Fibroblast of skin of left quadriceps (primary cell): ENCODE results near the gene CDC5L.

Experiments used
- DNase-seq, 2 experiments: peaks; one replicate each; pipeline ENCODE4 v3.0.0-alpha.2; 2013; ENCODE audit warnings: low read depth in 2 of 2

CDC5L gene

DNA sequence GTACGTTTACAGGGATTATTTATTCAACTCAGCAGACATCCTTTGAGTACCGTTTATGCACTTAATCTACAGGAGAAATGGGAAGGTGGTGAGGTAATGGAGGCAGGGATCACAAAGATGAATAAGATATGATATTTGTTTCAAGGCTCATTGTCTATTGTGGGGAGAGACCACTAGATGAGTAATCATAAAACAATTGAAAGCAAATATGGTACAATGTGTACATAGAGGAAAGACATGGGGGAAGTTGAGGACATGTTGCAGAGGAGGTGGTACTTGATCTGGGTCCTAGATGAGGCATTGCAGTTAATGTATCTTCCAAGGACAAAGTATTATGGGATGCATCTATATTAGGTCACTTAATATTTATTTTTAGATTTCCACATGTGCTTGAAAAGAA lies 13.7 kb upstream of the CDC5L start:
- no peak for DNase-seq

DNA sequence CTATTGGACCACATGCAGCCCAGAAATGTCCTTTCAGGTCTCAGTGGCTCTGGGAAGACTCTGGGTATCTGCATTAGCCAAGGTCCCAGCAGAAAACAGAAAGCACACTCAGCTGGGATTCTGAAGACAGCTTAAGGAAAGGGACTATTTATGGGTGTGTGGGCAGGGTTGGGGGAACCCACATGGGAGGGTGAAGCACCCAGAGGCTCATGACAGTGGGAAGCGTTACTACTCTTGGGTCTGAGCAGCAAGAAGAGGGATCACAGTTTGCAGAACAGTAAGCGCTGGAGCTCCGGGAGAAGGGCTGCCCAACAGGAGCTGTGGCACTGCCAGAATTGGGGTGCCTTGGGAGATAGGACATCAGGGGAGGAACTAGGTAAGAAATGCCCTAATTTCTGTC lies 12.4 kb upstream of the CDC5L start:
- DNase-seq: no peak

DNA sequence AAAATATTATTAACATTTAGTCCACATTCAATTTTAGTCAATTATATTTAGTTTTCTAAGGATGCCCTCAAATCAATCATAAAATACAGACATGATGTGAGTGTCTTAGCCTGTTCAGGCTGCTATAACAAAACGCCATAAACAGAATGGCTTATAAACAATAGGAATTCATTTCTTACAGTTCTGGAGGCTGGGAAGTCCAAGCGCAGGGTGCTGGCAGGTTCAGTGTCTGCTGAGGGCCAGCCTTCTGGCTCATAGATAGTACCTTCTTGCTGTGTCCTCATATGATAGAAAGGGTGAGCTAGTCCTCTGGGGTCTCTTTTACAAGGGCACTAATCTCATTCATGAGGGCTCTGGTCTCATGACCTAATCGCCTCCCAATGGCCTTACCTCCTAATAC lies 10.0 kb upstream of the CDC5L start:
- no peak for DNase-seq

DNA sequence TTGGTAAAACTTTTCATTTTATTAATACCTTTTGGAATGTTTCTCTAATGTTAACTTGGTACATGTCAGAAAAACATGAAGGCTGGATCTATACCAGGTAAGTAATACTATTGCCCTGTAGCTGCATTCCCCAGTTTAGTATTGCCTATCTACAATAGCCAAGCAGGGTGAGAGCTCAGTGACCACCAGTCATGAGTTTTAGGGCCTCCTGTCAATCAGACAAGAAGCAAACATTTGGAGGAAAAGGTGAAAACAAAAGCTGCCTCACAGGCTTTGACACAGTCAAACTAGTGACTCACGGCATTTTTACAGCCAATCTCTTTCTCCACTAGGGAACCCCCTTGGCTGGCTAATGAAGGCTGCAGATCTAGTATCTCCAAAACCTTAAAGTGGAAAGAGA lies 9.5 kb upstream of the CDC5L start:
- no peak for DNase-seq

DNA sequence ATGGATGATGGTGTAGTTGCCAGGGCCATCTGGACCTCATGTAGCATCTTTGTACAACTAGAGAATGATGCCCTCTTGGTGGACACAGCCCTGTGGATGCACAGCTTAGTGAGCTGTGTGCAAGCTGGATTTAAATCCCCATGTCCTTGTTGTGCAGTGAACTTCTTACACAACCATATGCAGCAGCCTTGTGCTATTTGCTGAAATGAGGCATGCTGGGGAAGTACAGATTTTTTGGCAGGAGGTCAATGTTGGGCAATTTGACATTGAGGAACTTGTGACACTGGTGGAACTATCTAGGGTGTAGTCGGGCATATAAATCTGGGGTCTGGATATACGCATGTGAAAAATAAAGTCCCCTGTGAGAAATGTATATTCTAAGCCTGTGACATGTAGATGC lies 5.8 kb upstream of the CDC5L start:
- DNase-seq: no peak

DNA sequence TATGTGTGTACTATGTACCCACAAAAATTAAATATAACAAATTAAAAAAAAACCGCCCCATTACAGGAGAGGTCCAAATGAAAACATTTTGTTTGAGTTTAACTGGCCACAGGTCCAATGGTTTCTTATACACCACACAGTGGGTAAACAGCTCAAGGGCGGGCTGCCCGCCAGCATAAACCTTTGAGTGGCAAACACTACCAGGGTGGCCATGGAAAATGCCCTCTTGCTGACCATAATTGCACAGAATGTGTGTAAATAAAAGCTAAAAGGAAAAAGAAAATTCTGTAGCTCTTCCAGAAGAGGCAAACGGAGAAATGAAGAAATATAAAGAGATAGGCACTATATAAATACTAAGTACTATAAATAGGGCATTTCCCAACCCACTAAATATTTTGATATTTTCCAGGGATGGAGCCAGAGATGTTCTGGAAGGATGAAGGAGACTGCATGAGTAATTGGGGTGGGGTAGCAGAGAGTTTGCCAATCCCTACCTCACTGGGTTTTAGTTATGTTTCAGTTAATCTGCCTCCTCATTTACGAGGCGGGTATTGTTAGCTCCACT lies 1.1 kb upstream of the CDC5L start:
- DNase-seq: no peak

DNA sequence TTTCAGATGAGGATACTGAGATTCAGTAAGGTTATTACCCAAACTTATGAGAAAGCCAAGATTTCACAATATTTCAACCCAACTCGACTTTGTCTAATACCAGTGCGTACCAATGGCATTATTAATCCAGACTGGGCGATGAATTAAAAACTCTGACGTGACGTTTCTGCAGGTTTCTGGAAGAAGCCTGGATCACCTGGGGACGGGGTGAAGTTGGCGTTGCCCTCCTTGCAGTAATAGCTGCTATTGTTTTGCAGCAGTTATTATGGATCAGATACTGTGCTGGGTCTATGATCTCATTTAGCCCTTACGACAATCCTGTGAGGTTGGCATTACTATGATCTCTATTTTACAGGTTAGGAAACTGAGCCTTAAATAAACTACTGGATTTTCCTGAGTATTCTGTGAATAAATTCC lies 569 bp upstream of the CDC5L start:
- peak in 1 of 2 experiments; percentile 5 for DNase-seq

DNA sequence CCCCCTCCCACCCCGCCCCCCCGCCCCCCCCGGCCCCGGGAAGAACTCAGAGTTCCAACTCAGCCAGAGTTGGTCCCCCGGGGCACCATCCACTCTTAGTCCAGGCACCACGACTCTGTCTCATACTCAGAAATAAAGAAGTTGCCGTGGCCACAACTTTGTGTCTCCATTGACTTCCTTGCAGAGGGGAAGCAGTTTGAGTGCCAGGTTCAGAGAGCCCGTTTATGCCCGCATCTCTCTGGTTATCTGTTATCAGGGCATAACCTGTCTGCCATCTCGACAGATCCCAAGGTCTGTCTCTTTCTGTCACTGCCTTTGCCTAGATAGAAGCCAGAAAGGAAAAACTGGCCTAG lies 605 bp downstream of the CDC5L start:
- no peak for DNase-seq

DNA sequence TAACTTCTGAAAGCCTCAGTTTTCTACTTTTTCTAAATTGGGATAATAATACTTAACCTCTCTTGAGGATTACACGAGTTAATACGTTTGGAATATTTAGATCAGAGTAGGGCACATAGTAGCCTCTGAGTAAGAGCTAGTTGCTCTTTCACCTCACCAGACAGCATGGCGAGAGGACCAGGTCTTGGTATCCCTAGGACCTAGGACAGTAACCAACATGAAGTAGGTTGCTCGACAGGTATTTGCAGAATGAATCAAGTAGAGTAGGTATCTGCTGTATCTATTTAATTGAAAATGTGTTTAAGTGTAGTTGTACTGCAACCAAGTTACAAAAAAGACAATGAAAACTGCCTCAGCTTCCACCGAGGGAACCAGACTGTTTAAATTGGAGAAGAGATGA lies 1.4 kb downstream of the CDC5L start:
- no peak for DNase-seq

DNA sequence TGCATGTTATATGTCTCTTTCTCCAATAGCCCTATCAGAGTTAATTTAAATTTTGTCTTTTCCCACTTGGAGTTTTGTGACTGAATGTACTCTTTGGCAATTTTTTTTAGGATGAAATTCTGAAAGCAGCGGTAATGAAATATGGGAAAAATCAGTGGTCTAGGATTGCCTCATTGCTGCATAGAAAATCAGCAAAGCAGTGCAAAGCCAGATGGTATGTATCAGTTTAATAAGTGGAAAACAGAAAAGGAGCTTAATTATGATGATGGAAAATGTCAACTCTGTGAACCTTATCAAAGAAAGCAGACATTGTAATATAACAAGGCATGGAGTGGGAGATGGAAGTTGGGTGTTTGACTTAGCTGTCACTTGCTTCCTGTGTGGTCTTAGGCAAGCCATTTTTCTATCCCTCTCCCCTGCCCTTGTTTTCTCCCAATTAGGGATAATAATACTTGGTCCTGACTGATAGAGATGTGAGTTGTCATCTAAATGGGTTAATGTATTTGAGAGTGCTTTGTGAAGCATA lies 2.7 kb downstream of the CDC5L start:
- no peak for DNase-seq

DNA sequence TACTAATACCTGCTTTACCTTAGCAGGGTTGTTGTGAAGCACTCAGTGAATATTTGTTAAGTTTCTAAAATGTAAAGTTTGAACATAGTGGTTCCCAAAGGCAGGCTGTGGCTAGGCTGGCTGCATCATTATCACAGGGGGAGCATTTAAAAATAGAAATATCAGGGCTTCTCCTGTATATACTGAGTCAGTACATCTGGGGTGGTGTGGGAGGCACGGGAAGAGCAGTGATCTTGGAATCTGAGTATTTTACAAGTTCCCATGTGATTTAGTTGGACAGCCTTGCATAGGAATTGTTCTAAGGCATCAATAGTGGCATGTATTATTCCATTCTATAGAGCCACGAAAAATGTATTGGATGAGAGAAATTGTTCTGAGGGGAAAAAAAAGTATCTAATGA lies 8.0 kb downstream of the CDC5L start:
- DNase-seq: no peak

DNA sequence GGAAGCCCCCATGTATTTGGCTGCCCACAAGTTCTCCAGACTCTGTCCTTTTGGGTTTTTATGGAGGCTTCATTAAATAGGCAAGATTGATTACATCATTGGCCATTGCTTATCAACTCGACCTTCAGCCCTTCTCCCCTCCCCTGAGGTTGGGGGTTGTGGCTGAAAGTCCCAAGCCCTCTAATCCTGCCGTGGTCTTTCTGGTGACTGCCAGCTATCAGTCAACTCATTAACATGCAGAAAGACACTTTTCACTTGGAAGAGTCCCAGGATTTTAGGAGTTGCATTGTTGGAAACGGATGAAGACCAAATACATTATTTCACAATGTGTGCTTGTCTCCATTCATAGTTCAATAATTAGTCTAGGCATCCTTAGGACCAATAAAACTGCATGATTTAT lies 9.5 kb downstream of the CDC5L start:
- DNase-seq: no peak

DNA sequence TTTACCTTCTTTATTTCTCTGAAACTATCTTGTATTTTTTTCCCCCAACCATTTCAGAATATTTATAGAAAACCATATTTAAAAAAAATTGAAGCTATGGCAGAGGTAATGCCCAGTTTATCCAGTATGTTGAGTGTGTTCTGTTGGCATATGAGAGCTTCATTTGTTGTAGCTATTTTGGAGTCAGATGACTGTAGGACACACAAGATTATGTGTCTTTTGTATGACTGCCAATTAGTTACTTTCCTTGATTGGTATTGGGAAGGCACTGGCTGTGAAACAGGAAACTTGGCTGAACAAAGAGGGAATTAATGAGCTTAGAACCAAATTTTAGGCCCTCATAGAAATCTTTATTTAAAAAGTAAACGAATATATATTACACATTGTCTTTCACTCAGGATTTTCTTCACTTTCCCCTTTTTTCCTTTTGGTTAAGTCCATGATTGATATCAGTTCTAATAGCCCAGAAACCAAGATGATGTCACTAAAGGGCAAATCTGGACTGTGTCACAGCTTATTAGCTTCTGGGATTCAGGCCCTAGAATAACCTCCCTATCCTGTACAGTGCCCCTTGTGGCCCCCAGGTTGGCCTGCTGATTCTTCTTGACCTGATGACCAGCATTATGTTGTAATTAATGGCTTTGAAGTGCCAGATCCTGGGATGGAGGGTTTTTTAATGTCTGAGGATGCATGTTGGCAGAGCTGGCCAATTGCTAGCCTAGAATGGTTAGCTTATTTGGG lies 10.1 kb downstream of the CDC5L start:
- DNase-seq: no peak

DNA sequence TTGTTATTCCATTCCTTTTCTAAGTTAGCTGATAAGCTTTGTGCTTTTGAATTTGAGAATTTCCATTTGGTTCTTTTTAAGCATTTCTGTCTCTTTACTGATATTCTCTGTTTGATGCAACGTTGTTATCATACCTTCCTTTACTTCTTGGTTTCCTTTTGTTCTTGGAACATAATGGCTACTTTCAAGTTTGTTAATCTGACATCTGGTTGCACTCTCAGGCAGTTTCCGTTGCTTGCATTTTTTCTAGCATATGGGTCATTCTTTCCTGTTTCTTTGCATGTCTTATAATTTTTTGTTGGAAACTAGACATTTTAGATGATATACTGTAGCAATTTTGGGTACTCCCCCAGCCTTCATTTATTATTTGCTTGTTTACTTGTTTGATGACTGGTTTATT lies 12.5 kb downstream of the CDC5L start:
- DNase-seq: no peak

DNA sequence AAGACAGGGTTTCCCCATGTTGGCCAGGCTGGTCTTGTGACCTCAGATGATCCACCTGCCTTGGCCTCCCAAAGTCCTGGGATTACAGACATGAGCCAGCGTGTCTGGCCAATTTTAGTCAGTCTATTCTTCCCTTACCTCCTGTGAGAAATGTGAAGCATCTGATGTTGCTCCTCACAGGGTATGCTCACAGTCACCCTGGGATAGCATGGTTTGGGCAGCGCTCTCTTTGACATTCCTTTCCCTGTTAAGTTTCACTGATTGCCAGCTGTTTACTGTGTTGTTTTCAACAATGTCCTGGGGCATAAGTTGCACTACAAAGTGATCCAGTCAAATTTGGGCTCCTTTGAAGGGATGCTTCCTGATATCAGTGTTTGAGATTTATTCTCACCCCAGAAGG lies 13.1 kb downstream of the CDC5L start:
- no peak for DNase-seq

DNA sequence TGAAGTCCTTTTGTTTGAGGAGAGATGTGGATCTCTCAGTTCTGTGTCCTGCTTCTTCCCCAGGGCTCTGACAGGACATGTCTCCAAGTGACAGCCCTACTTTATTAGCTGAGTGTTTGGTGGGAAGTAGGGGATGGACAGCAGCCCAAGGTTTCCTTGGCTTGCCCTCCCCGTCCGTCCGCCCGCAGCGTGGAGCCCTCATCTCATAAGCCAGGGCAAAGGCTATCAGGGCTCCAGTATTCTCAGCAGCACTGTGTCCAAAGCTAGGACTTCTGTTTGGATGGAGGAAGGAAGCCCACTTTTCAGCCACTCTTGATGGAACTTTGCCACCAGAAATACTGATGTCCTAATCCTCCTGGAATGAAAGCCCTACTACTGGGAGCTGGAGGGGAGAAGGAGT lies 13.6 kb downstream of the CDC5L start:
- DNase-seq: no peak

DNA sequence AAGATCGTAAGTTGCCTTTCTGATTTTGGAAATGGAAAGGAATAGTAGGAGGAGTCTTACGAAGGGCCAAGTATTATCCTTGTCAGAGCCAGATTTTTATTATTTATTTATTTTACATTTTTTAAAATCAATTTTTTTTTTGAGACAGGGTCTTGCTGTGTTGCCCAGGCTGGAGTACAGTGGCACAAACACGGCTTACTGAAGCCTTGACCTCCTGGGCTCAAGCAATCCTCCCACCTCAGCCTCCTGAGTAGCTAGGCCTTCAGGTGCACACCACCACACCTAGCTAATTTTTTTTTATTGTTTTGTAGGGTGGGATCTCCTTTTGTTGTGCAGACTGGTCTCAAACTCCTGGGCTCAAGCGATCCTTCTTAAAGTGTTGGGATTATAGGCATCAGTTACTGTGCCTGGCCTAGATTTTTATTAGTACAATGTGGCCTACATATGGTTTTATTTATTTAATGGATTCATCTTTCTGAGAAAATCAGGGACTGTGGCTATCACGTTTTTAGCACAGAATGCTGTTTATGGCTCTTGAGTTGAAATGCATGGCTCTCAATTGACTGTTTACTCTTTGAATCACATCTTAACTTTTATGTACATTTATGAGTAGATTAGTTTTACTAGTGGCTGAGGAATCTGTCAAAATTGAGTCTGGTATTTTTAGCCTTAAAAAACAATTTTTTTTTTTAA lies 16.7 kb downstream of the CDC5L start:
- DNase-seq: peak in 1 of 2 experiments; percentile 12

DNA sequence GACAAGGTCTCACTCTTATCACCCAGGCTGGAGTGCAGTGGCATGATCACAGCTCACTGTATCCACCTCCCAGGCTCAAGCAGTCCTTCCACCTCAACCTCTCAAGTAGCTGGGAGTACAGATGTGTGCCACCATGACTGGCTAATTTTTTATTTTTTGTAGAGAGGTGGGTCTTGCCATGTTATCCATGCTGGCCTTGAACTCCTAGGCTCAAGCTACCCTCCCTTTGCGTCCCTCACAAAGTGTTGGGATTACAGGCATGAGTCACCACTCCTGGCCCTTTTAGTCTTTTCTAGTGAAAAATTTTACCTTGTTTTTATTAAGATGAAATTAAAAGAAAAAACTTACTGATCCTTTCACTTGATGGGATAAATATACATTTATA lies 17.2 kb downstream of the CDC5L start:
- no peak for DNase-seq

DNA sequence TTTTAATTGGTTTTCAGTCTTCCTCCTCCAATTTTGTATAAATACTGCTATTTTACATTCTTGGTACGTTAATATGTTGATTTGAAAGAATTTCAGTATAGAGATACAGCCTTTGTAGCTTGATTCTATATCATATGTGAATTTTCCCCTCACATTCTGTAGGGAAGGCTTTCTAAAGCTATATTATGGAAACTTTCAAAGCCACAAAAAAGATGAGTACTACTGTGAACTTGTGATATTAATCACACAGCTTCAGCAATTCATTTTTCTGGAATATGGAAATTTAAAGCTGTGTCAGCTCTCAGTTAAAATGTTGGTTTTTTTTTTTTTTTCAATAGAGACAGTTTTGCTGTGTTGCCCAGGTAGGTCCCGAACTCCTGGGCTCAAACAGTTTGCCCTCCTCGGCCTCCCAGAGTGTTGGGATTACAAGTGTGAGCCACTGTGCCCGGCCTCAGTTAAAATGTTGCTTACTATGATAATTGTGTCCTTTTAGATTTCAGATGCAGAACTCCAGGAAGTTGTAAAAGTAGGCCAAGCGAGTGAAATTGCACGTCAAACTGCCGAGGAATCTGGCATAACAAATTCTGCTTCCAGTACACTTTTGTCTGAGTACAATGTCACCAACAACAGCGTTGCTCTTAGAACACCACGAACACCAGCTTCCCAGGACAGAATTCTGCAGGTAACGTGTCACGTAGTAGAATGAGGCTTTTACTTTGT lies 20.6 kb downstream of the CDC5L start:
- no peak for DNase-seq

DNA sequence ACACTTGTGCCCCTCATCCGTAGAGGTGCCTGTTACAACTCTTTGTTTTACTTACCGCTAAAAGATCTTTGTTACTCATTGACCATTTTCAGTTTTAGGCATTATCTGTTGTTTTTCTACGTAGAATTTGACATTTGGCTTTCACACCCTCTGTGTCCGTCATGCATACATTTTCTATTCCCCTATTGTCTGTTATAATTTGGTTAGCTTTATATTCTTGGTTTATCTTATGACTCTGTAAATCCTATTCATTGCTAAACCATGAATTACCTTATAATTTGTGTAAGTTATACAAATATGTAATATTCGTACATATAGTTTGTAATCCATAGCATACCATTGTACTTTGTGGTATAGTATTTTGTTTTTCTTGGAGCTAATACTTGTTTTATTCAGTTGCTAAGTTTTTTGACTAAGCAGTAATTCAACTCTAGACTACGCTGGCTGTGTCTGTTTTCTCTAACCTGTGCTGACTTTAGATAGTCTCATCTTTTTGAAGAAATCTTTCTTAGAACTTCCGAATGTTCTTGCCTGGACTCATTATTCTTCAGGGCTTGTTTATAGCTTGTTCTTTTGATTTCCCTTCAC lies 21.8 kb downstream of the CDC5L start:
- no peak for DNase-seq

DNA sequence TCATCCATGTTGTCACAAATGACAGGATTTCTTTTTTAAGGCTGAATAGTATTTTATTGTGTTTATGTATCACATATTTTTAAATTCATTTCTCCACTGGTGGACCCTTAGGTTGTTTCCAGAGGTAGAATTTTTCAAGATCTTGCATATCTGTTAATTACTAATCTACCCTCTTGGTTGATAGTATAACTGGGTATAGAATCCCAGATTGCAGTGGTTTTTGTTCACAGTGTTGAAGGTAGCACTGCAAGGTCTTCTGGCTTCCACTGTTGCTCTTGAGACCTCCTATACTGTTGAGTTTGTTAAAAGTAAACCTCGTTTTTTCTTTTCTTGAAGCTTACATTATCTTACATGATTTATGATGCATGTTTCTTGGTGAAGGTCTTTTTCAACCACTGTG lies 22.9 kb downstream of the CDC5L start:
- DNase-seq: no peak

DNA sequence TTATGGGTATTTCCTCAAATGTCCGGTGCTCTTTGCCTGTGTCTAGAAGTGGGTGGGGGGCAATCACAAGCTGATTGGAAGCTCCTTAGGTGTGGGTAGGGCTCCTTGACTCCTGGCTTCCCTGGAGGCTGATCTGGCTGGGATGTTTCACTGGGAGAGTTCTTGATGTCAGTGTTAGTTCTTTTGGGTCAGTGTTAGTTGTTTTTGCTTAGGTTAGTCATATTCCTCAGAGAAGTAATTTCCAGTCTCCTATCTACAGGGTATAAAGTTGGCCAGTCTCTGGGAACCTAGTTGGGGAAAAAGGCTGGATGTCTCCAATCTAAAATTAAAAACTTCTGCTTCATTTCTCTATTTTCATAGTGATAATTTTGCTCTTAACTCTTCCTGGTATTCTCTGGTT lies 23.6 kb downstream of the CDC5L start:
- no peak for DNase-seq
